ENCODE measurements around the gene KIF15.
A peak's percentile ranks its signal among the peaks of the same experiment; 100 is the strongest.
"Not testable (repeated sequence)": the region's sequence is repeated elsewhere in the genome, so short reads cannot be mapped to it uniquely, and the experiment has no call there.

Gene KIF15, protein sequence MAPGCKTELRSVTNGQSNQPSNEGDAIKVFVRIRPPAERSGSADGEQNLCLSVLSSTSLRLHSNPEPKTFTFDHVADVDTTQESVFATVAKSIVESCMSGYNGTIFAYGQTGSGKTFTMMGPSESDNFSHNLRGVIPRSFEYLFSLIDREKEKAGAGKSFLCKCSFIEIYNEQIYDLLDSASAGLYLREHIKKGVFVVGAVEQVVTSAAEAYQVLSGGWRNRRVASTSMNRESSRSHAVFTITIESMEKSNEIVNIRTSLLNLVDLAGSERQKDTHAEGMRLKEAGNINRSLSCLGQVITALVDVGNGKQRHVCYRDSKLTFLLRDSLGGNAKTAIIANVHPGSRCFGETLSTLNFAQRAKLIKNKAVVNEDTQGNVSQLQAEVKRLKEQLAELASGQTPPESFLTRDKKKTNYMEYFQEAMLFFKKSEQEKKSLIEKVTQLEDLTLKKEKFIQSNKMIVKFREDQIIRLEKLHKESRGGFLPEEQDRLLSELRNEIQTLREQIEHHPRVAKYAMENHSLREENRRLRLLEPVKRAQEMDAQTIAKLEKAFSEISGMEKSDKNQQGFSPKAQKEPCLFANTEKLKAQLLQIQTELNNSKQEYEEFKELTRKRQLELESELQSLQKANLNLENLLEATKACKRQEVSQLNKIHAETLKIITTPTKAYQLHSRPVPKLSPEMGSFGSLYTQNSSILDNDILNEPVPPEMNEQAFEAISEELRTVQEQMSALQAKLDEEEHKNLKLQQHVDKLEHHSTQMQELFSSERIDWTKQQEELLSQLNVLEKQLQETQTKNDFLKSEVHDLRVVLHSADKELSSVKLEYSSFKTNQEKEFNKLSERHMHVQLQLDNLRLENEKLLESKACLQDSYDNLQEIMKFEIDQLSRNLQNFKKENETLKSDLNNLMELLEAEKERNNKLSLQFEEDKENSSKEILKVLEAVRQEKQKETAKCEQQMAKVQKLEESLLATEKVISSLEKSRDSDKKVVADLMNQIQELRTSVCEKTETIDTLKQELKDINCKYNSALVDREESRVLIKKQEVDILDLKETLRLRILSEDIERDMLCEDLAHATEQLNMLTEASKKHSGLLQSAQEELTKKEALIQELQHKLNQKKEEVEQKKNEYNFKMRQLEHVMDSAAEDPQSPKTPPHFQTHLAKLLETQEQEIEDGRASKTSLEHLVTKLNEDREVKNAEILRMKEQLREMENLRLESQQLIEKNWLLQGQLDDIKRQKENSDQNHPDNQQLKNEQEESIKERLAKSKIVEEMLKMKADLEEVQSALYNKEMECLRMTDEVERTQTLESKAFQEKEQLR (N-terminal part only)

DNA sequence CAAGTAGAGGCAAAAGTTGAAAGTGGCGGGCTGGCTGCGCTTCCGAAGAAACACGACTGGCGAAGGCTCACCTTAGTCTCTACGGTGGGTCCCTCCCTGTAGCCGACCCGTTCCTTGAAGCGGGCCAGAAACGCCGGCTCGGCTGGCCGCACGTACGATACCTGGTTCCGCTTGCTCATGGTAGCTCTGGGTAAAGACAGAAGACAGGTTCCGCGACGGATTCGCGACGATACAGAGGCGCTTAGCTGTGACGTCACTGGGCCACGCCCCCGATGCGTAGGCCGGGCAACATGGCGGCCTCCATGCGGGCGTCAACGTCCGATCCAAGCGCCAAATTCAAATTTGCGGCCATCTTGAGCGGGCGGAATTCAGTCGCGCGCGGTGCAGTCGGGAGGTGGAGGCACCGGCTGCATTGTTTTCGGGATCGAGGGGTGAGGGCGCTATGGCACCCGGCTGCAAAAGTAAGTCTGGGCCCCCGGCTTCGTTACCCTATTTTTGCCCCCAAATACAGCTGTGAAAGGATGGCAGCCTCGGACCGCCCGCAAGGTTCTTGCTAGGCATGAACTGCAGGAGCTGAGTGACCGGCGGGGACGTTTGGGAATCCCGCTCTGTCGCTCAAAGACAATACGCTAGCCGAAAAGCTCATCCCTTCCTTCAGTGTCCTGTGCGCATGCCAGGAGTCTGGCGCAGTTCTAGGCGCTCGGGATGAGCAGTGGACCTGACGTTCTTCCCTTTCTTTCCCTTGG, at the start of gene KIF15, which contains the start of gene KIAA1143:
TSS of gene KIF15 (plus strand) at position 371 of the 746 bp plus-strand sequence. CDS start at position 443, 72 bp downstream.
TSS of gene KIAA1143 (minus strand) at position 196 of the 746 bp plus-strand sequence. CDS start at position 179, 17 bp downstream.
- peak; percentile 95 for DNase-seq

DNA sequence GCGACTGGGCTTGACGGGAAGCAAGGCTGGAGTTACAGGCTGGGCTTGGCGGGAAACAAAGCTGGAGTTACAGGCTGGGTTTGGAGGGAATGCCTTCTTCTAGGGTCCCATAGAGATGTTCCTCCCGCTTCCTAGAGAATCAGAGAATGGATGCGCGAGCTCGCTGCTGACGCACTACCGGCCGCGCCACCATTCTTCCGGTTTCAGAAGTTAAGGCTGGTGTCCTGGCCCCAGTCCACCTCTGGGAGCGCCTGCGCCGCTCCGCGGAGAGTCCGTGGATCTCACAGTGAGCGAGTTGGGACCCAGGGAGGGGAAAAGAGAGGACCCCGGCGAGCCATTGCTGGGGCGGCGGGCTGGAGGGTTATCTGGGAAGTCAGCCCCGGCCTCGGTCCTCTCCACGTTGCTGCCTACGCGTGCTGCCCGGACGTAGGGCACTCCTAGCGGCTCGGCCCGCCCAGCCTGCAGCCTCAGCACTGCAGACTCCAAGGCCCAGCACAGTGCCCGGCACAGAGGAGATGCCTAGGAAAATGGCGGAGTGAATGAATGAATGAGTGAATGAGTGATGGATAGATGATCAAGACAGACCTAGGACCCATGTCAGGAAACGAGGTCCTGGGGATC, 49.0 kb upstream of the KIF15 start, which contains the start of gene ZNF502:
TSS of gene ZNF502 (plus strand) at position 206 of the 621 bp plus-strand sequence. CDS start 7,602 bp downstream, outside the sequence.
- peak; percentile 67 for DNase-seq

DNA sequence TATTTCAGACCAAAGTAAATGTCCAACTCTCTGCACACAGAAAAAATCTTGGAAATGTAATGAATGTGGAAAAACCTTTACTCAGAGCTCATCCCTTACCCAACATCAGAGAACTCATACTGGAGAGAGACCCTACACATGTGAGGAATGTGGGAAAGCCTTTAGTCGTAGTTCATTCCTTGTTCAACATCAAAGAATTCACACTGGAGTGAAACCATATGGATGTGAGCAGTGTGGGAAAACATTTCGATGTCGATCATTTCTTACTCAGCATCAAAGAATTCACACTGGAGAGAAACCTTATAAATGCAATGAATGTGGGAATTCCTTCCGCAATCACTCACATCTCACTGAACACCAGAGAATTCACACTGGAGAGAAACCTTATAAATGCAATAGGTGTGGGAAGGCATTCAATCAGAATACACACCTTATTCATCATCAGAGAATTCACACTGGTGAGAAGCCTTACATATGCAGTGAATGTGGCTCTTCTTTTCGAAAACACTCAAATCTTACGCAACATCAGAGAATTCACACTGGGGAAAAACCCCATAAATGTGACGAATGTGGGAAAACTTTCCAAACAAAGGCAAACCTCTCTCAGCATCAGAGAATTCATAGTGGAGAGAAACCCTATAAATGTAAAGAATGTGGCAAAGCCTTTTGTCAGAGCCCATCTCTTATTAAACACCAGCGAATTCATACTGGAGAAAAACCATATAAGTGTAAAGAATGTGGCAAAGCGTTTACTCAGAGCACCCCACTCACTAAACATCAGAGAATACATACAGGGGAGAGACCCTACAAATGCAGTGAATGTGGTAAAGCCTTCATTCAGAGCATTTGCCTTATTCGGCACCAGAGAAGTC, 40.1 kb upstream of the KIF15 start:
- no peak for DNase-seq

DNA sequence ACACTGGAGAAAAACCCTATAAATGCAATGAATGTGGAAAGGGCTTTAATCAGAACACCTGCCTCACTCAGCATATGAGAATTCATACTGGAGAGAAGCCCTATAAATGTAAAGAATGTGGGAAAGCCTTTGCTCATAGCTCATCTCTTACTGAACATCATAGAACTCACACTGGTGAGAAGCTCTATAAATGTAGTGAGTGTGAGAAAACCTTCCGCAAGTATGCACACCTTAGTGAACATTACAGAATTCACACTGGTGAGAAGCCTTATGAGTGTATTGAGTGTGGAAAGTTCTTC, 39.5 kb upstream of the KIF15 start:
- no peak for DNase-seq

DNA sequence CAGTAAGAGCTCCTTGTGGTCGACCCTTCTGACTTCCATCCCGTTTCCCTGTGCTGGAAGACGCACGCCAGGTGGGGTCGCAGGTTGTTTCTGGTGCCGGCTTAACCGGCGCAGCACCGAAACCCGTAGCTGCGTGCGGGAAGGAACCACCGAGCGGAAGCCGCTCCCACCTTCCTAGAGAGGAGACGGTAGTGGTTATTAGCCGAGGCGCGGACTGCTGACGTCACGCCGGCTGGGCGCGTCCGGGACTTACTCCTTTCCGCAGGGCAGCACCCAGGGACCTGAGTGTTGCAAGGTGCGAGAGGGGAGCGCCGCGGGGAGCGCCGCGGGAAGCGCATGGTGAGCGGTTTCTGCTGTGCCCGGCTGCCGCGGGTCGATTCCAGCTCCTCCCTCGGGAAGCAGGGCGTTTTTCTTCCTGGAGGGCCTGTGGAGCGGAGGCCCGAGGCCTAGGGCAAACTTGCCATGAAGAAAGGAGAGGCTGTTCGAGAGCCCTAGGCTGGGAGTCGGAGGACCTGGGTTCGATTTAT, 32.1 kb upstream of the KIF15 start, which contains the start of gene ZNF501:
TSS of gene ZNF501 (plus strand) at position 252 of the 527 bp plus-strand sequence. CDS start 4,787 bp downstream, outside the sequence.
- DNase-seq, result peak; percentile 72

DNA sequence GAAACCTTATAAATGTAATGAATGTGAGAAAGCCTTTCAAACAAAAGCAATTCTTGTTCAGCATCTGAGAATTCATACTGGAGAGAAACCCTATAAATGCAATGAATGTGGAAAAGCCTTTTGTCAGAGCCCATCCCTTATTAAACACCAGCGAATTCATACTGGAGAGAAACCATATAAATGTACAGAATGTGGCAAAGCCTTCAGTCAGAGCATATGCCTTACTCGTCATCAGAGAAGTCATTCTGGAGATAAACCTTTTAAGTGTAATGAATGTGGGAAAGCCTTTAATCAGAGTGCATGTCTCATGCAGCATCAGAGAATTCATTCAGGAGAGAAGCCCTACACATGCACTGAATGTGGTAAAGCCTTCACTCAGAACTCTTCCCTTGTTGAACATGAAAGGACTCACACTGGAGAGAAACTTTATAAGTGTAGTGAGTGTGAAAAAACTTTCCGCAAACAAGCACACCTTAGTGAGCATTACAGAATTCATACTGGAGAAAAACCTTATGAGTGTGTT, 26.9 kb upstream of the KIF15 start:
- no peak for DNase-seq

DNA sequence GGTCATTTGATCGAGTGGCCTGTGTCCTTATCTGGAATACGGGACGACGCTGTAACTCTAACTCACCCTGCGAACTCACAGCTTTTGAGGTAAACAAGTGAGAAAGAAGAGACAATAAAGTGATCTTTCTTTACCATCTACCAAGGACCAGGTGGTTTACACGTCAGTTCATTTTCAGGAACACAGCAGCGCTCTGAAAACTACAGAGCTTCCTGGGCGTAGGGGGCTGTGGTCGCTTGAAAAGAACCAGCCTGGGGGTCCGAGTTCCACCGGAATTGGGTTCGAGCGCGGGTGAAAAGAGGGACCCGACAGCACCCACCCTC, 532 bp upstream of the KIF15 start:
- DNase-seq, result no peak

DNA sequence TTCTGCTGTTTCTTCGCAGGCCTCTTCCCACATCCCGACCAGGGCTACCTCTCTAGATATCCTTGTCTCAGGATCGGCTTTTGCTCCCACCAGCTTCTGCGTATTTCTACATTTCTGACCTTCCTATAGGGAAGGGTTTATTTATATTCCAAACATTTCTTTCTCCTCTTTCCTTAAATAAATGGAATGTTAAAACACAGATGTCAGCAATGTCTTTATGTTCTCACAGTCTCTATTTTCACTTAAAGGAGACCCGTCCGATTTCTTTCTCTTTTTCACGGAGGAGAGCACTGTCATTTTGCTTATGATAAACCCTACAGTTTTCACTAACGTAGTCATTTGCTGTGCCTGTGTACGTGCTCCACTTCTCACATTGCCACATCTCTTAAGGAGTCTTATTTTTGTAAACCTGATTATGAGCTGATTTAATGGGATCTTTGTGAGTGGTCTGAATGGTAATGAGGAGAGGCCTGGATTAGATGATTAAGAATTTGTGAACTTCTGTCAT, 630 bp downstream of the KIF15 start:
- peak; percentile 8 for DNase-seq

DNA sequence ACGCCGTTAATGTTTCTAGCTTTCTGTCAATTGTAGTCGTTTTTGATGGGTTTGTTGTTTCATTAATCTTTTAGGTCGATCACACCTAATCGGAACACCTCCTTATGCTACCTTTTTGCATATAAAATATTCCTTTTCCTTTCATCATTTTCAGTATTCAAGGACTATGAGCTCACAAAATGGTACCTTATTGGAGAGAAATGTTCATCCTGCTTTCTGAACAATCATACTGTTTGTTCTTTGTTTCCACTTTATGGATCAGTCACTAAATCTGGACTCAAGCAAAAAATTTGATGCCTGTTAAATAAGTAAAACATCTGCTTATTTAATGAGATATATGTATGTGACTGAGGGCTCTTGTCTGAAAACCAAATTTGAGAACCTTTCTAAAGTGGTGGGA, 1.1 kb downstream of the KIF15 start:
- no peak for DNase-seq

DNA sequence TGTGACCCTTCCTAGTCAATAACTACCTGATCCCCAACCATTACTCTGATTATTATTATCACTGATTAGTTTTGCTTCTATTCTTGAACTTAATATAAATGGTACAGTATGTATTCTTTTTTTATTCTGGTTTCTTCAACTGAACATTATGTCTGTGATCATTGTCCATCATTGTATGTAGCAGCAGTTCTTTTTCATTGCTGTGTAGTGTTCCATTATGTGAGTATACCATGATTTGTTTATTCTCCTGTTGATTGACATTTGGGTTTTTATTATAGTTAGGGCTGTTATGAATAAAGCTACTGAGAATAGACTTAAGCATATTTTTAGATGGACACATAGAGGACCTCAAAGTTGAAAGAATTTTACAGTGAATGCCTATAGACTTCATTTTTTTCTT, 2.7 kb downstream of the KIF15 start:
- DNase-seq, result no peak

DNA sequence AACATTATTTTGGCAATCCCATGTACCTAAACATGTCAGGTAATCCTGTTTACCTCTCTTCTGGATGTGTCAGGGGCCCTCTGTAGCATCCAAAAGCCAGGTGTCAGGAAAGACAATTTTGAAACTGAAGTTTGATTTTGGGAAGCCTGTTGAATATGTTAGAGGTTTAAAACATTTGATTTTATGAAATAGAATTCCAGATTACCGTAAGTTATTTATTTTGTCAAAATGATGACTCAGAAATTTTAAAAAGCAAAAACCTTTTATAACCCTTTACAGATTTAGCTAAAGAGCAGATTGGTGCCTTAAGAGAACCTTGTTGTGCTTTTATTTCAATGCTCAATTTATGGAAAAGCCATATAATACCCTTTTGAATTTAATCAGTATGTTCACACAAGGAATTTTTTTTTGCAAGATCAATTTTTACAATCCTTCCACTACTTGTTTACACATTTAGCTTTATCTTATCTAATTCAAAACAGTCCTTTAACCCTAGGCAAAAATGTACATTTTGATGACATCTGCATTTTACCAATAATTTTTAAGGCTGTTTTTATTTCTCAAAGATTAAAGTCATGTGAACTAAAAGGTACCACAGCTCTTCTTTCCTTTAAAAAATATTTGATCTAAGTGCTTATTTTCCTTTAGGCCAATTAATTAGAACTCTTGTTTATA, 10.0 kb downstream of the KIF15 start:
- DNase-seq, result no peak

DNA sequence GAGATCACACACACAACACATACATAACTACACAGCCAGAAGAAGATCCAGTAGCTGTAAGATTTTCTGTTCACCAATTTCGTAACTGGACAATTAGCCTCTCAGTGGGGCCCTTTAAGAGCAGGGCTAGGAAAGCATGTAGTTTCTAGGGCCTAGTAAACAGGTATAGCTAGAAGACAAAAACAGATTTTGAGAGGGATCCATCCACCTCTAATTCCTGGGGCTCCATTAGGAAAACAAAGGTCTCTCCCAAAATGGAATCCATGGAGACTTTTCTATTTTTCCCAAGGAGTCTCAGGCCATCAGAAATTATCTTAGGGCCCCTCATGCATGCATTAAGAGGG, 10.5 kb downstream of the KIF15 start:
- no peak for DNase-seq

DNA sequence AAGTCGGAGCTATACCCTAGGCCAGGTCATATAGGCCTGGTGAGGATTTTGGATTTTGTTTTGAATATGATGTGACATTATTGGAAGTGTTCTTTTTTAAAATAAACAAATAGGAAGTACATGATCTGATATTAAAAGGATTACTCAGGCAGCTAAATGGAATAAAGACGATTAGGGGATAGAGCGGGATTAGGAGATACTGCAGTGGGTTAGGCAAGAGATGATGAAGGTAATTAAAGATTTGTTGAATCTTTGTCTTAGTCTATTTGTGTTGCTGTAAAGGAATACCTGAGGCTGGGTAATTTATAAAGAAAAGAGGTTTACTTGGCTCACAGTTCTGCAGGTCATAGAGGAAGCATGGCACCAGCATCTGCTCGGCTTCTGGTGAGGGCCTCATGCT, 21.3 kb downstream of the KIF15 start:
- no peak for DNase-seq

DNA sequence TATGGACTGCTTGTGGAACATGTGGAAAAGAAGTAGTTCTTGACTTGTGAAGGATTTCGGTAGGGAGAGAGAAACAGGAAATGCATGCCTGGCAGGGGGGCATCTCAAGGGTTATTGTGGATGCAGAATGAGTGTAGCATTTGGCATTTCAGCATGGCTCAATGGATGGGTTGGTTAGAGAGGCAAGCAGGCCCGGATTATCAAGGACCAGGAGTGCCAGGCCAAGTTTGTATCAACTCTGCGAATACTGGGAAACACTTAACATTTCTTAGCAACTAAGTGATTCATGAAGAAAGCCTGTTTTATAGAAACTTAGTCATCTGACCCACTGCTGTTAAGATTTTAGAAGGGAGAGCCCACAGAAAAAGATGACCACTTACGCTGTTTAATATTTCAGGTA, 33.6 kb downstream of the KIF15 start:
- no peak for DNase-seq

DNA sequence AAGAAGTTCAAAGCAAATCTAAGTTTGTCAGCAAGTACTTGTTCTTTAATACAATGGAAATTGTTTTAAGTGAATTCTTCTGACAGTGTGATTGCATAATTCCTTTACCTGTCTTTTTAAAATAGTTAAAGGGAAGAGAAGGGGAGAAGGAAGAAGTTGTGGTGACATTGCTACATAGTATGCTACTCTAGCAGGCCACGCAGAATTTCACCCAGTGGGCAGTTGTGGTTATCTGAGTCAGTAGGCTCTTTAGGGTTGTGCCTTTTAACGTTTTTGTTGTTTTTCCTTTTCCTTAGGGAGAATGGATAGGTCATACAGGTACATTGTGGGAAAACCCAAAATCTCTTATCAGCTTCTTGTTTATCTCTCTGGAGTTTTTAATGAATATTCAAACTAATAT, 40.4 kb downstream of the KIF15 start:
- DNase-seq, result no peak

DNA sequence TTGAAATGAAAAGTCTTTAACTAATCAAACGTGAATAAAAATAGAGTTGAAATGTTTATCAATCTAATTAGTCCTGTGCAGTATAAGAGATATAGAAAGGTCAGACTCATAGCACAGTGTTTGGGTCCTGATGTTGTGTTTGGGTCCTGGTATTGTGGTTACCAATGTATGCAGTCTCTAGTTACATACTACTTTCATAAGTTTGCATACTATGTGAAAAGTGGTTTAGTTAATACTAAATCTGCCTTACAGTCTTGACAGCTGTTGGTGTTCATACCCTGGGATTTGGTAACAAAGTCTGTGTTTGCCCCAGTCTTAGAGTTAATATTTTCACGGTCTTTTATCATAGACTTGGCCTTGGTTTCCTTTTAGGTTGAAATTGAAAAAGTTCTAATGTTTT, 41.7 kb downstream of the KIF15 start:
- no peak for DNase-seq

DNA sequence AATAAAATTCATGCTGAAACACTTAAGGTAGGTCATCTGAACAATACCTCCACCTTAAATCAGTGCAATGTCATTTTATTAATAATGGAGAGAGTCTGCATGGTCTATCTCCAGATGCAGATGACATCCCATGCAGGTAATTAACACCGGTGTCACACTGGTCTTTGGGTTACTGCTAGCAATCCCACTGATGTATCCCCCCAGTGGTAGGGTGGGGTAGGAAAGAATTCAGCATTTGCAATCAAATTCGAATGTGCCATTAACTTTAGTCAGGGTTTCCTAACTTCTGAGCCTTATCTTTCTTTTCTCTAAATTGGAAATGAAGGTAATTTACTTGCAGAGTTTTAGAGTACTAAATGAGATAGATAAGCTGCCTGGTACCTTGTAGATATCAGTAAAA, 44.4 kb downstream of the KIF15 start:
- no peak for DNase-seq

DNA sequence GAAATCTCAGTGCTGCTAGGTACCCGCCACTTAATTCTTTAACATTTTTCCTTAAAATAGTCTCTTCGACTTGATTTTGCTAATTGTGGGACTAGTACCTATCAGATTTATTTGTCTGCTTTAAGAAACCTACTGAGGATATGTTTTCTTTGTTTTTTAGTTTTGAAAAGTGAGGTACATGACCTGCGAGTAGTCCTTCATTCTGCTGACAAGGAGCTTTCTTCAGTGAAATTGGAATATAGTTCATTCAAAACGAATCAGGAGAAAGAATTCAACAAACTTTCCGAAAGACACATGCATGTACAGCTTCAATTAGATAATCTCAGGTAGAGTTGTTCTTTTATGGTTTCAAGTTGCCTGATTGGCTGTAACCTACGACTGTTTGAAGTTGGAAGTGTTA, 53.2 kb downstream of the KIF15 start:
- DNase-seq, result no peak

DNA sequence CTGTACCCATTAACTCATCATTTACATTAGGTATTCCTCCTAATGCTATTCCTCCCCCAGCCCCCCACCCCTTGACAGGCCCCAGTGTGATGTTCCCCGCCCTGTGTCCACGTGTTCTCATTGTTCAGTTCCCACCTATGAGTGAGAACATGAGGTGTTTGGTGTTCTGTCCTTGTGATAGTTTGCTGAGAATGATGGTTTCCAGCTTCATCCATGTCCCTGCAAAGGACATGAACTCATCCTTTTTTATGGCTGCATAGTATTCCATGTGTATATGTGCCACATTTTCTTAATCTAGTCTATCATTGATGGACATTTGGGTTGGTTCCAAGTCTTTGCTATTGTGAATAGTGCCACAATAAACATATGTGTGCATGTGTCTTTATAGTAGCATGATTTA, 54.7 kb downstream of the KIF15 start:
- not testable (repeated sequence) for DNase-seq
